ENCODE data around the gene IPO5.

DNA sequence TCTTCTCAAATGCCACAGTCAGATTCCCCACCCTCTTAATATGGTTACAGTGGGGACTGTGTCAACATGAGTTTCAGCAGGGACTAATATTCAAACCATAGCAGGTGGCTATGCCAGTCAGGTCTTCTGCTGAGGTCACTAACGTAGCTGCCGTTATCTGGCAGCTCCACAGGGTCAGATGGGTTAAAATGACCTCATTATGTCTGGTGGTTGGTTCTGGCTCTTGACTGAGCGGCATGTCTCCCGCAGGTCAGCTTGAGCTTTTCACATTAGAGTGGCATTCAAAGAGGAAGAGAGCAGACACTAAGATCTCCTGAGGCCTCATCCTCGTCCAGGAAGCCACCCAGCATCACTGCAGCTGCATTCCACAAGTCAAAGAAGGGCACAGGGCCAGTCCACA, 21.4 kb upstream of the IPO5 start:
- TF ChIP-seq POLR2A (IDR thresholded peaks at IDR 0.05) = no peak
- TF ChIP-seq CTCF (IDR thresholded peaks at IDR 0.05) = no peak
